Activated naive CD4-positive, alpha-beta T cell treated with anti-CD3 and anti-CD28 coated beads, Interleukin-2, amount 50 U/mL, for 72 hours (primary cell): ENCODE measurements around the gene MRC2. TPM values are rescaled to one million over a fixed set of nuclear protein-coding genes. Genes with fewer than 3 reads are reported as not detected.

Experiments
- ATAC-seq, 2 donors: fragments of 150-1000 bp; cut with Tn5 transposase; 2 replicates each; pipeline ENCODE4 v1.10.0; 2021; ENCODE audit warnings: mild to moderate bottlenecking in 2 of 2, moderate library complexity in 2 of 2
- DNase-seq, 2 donors: peaks; one replicate each; pipeline ENCODE4 v3.0.0; 2021 to 2022; ENCODE audit warnings: low spot score in 2 of 2
- H3K27ac Mint-ChIP-seq, 2 donors: one replicate each; pipeline ENCODE4 v1.8.0; 2022; ENCODE audit warnings: mild to moderate bottlenecking in 2 of 2, mixed read lengths in 2 of 2
- H3K36me3 Mint-ChIP-seq, 2 donors: one replicate each; pipeline ENCODE4 v1.8.0; 2022; ENCODE audit warnings: mixed read lengths in 2 of 2
- H3K9me3 Mint-ChIP-seq, 2 donors: one replicate each; pipeline ENCODE4 v1.8.0; 2022; ENCODE audit warnings: mixed read lengths in 2 of 2
- total RNA-seq, 2 donors: library from RNA; stranded (reverse); gene quantifications; one replicate each; pipeline ENCODE4 v1.2.3, GENCODE V29; 2022

MRC2 gene
- total RNA-seq, 2 donors from 2014 or later, result 8.1 to 12.4 TPM

DNA sequence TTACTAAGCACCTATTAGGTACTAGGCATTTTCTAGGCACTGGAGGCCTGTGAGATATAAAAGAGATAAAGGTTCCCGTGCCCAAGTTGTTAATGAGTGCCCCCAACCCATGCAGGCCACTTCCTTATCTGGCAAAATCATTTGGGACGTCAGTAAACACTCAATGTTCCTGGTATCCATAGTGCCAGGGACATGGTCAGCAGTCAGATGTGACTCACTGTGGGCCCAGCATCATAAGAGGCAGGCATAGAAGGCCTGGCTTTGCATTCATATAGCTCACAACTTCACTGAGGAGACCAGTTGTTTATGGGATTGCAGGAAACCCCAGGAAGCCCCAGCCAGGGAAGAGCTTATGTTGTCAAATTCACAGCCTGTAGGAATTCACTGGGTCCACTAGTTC, 81.1 kb downstream of the MRC2 start:
- Mint-ChIP-seq H3K27ac (no peak overlapping the region), H3K9me3 (no peaks in the 10 kb centered on the region), H3K36me3 (no peaks in the 10 kb centered on the region)
- no peak for ATAC-seq
- DNase-seq, result no peak

DNA sequence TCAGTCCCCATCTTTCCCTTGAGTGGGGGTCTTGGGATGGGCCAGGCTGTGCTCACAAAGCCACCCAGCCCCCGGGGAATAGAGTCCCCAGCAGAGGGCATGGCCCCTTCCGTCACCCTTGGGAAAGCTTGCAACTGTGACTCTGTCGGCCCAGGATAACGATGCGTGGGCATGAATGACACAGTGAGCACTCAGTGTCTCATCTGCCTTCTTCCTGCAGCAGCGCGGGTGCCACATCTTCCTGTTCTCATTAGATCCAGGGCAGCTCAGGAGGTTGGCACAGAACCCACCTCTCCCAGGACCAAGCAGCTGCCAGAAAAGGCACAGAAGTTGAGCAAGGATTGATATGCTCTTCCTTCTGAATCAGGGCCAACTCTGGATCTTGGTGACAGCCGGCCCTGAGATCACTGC, 84.7 kb downstream of the MRC2 start:
- Mint-ChIP-seq H3K9me3 (no peaks in the 10 kb centered on the region), H3K27ac (no peak overlapping the region), H3K36me3 (no peaks in the 10 kb centered on the region)
- DNase-seq (peak in 1 of 2 donors; percentile 28), ATAC-seq (no peak)

DNA sequence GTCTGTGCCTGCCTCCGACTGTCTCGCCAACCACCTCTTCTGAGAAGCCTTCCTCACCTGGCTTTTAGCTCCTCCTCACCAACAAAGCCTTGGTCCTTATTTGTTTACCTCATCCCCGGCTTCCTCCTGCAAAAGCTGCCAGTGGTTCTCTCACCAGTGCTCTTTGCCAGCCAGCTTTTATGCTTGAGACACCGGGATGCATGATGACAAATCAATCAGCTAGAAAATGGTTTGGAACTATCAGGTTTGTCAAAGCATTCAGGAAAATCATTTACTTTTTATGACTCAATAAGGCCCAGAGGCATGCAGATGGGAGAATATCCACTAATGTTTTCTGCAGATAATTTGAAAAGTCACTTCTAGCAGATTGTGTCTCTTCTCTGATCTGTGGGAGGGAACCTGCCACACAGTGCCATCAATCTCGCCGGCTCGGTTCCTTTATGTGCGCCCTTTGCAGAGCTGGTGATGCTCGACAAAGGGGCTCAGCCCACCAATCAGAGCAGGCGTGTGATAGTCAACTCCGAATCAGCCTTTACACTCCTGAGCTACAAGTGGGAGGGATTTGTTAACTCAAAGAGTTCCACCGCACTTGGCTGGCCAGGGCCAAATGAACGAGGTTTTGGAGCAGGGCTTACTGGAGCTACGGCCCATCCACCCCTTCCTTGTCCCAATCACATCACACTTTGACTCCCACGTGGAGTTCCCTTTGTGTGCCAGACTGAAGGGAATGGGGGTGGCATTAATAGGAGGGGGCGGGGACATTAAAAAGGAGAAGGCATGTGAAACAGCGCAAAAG, 85.8 kb downstream of the MRC2 start:
- peak in 1 of 2 donors; percentile 16 for DNase-seq

DNA sequence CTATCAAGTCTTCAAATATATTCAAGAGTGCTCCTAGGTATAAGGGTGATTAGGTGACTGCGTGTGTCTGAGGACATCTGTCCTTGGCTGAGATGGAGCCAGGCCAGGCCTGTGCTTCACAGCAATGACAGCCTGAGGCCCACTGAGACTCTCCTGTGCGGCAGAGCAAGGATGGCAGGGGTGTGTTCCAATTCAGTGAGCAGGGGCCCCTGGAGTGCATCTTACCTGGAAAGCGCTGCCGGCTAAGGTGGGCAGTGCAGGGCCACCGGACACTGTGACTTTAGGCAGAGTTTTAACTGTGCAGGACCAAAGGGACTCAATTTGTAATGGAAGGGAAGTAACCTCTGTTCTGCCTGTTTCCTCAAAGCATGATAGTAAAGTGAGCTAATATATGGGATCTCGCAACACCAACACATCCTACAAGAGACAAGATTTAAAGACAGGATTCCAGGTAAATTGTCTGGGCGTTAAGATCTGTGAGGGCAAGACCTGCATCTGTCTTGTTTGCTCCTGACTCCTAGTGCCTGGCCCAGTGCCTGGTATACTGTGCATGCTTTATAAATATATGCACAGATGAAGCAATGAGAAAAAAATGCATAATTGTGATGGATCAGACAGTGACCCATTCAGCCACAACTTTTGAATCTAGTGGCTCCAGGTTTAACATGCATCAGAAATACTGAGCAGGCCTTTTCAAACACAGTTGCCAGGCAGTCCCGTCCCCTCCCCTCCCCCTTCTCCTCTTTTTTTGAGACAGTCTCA, 86.7 kb downstream of the MRC2 start:
- Mint-ChIP-seq H3K36me3 (no peaks in the 10 kb centered on the region), H3K27ac (no peak overlapping the region), H3K9me3 (no peaks in the 10 kb centered on the region)
- DNase-seq (peak in 1 of 2 donors; percentile 39), ATAC-seq (no peak)

More for the DNA sequence above, 85.8 kb downstream of the MRC2 start:
- Mint-ChIP-seq H3K27ac (no peak overlapping the region), H3K36me3 (no peaks in the 10 kb centered on the region), H3K9me3 (no peaks in the 10 kb centered on the region)
- ATAC-seq, result no peak

DNA sequence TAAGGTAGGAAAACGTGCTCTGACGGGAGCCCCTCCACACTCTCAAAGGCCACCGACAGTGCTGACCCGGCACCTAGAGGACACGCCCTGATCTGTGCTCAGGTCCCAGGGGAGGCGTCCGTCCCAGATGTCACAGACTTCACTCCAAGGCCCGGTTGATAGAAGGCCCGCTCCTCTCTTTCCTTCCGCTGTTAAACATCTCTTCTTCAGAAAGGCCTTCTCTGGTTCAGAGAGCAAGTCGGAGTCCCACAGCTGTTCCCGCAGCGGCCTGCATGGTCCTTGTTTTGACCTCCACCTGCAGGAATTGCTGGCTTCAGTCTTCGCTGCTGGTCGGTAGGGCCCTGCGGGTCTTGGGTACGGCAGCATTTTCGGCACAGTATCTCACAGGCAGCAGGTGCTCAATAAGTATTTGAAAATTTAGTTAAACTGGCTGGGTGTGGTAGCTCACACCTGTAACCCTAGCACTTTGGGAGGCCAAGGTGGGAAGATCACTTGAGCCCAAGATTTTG, 88.5 kb downstream of the MRC2 start:
- Mint-ChIP-seq H3K27ac (no peak overlapping the region), H3K9me3 (peaks cover 0 to 8% of the 10 kb centered on the region in 2 donors), H3K36me3 (peaks cover 7 to 10% of the 10 kb centered on the region in 2 donors)
- DNase-seq, result no peak
- ATAC-seq, result no peak

DNA sequence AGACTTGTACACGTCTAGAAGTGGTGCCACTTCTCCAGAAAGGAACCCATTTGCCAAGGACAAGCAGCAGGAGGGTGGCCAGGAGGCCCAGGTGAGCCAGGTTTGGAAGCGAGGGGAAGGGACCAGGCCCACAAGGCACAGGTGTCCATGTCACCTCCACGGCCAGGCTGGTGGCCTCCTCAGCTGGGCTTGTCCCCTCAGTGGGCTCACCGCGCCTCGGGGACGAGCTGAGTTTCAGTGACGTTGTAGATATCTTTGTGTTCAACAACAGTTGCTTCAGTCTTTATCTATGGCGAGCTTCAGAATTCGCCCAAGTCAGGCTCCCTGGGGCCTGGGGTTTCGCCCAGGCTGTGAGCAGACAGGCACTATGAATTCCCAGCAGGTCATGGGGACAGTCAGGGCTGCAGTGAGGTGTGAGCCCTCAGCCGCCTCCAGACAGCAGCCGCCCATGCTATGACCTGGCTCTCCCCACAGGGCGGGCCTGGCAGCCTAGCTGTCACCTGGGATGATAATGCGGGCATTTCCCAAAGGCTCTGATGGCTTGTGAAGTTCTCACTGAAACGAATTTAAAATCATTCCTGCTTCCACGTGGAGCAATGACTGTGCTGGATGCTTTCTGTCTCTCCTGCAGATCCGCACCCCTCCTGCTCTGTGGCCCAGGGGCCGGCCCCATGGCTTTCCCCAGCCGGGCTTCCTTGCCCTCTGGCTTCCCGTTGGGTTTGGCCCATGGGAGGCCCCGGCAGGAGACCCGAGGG, 89.5 kb downstream of the MRC2 start:
- ATAC-seq (no peak), DNase-seq (no peak)
- peaks cover 7 to 10% of the 10 kb centered on the region in 2 donors for H3K36me3 Mint-ChIP-seq
- no peak overlapping the region for H3K27ac Mint-ChIP-seq
- H3K9me3 Mint-ChIP-seq, result peaks cover 0 to 8% of the 10 kb centered on the region in 2 donors

DNA sequence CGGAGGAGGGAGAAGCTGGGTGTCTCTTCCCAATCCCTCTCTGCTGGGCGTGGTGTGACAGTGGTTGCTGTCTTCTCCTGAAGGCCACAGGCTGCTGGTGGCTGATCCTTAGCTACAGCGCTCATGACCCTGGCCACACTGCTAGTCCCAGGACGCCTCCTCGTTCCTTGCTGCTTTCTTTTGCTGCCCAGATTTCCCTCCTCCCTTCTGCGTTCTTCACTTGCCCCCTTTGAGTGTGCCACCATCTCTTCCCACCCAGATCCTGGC, 90.1 kb downstream of the MRC2 start:
- DNase-seq, result no peak
- Mint-ChIP-seq H3K36me3 (peaks cover 7 to 10% of the 10 kb centered on the region in 2 donors), H3K9me3 (peaks cover 0 to 8% of the 10 kb centered on the region in 2 donors), H3K27ac (no peak overlapping the region)
- ATAC-seq, result no peak

DNA sequence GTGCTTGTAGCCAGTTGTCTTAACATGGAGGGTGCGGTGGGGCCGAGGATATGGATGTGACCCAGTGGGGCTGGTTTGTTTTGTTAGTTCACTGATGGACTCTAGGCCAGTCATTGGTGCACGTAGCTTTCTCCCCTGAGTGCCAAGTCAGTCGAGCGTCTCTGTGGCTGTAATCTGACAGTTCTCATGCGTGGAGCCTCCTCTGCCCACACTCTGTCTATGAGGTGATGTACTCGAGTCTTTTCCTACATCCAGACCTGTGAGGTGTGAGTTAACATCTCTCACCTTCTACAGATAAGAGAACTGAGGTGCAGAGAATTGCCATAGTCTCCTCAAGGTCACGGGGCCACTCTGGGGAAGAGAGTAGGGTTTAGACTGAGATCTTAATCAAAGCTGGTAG, 90.4 kb downstream of the MRC2 start:
- Mint-ChIP-seq H3K27ac (no peak overlapping the region), H3K36me3 (peaks cover 7 to 10% of the 10 kb centered on the region in 2 donors), H3K9me3 (peaks cover 0 to 8% of the 10 kb centered on the region in 2 donors)
- DNase-seq (no peak), ATAC-seq (peak in 1 of 2 donors; percentile 16)

DNA sequence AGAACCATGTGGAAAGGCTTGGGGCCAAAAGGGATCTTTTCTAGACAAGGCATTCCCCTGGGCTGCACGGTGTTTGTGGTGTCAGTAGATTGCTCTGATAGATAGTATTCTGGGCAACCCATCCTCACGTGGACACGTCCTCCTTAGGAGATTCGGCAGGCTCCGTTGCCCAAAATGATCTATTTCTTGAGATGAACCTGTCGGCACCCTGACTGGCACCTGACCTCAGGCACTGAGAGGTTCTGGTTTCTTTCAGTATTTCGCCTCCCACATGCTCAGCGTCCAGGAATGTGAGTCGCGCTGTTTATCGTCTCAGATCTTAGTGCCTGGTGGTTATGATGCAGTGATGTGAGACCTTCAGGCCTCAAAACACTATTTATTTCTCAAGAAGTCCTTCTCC, 91.0 kb downstream of the MRC2 start:
- Mint-ChIP-seq H3K27ac (no peak overlapping the region), H3K9me3 (peaks cover 0 to 8% of the 10 kb centered on the region in 2 donors), H3K36me3 (peaks cover 7 to 10% of the 10 kb centered on the region in 2 donors)
- ATAC-seq, result peak; percentile 56 to 80
- no peak for DNase-seq

DNA sequence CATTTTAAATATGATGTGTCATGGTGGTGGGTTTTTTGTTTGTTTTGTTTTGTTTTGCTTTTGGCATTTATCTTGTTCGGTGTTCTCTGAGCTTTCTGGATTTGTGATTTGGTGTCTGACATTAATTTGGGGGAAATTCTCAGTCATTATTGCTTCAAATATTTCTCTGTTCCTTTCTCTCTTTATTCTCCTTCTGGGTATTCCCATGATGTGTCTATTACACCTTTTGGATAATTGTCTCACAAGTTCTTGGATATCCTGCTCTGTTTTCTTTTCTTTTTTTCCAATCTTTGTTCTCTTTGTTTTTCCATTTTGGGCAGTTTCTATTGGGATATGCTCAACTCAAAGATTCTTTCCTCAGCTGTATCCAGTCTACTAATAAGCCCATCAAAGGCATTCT, 92.1 kb downstream of the MRC2 start:
- no peak for DNase-seq
- Mint-ChIP-seq H3K36me3 (peaks cover 7 to 10% of the 10 kb centered on the region in 2 donors), H3K27ac (no peak overlapping the region), H3K9me3 (peaks cover 0 to 8% of the 10 kb centered on the region in 2 donors)
- no peak for ATAC-seq

DNA sequence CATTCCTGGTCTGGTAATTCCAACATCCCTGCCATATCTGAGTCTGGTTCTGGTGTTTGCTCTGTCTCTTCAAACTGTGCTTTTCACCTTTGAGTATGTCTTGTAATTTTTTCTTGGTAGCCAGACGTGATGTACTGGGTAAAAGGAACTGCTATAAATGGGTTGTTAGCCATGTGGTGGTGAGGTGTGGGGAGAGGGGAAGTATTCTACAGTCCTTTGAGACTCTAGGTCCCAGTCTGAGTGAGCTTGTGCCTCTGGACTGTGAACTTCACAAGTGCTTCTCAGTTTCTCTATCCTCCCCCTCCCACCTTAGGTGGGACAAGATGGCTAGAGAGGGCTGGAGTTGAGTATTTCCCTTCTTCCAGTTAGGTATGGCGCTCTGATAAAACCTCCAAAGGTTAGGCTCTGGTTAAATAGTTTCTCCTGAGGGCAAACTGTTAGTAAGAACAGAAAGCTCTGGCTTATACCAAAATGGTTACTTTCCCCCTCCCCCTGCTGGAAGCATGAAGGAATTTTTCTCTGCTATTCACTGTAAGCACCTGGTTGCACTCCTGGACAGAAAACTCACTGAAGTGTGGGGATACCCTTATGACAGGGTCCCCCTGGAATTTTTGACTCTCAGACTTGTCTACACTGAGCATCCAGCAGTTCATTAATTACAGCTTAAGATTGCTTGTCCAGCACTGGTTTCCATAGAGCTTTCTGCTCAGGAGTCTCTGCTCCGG, 92.8 kb downstream of the MRC2 start:
- peaks cover 7 to 10% of the 10 kb centered on the region in 2 donors for H3K36me3 Mint-ChIP-seq
- ATAC-seq, result no peak
- H3K27ac Mint-ChIP-seq, result no peak overlapping the region
- peaks cover 0 to 8% of the 10 kb centered on the region in 2 donors for H3K9me3 Mint-ChIP-seq
- no peak for DNase-seq

DNA sequence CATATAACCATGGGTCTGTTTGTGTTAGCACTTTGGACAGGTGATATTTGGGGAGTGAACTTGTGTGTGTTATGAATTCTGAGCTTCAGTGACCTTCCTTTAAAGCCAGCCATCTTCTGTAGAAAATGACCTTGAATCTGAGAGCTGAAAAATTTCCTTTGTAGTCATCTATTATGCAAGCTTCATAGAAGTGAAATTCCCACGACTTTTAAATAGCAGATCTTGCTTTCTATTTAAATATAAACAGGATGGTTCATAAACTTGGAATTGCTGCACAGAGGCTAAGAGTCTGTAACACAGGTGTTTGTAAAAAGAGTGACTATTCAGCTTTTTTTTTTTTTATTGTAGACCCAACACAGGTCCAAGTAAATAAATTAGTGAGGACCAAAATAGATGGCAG, 95.2 kb downstream of the MRC2 start:
- peaks cover 10 to 16% of the 10 kb centered on the region in 2 donors for H3K36me3 Mint-ChIP-seq
- H3K27ac Mint-ChIP-seq, result no peak overlapping the region
- DNase-seq (no peak), ATAC-seq (no peak)
- peaks cover 0 to 8% of the 10 kb centered on the region in 2 donors for H3K9me3 Mint-ChIP-seq

DNA sequence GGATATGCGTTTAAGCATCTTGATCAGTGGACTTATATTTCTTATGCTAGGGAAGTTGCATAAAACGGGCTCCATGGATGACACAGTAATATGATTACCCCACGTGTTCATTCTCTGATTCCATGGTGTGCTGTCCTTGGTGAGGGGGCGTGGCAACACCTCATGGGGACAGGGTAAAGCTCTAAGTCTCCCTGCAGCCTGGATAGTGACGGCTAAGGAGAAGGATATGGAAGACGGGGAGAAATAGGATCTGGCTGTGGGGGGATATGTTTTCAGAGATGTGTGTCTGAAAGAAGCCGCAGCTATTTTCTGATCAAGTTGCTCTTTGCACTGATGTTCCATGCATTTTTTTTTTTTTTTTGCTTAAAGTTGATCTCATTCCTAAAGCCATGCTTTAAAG, 96.4 kb downstream of the MRC2 start:
- no peak for ATAC-seq
- no peak overlapping the region for H3K27ac Mint-ChIP-seq
- peaks cover 0 to 8% of the 10 kb centered on the region in 2 donors for H3K9me3 Mint-ChIP-seq
- DNase-seq, result no peak
- H3K36me3 Mint-ChIP-seq, result peaks cover 10 to 17% of the 10 kb centered on the region in 2 donors

DNA sequence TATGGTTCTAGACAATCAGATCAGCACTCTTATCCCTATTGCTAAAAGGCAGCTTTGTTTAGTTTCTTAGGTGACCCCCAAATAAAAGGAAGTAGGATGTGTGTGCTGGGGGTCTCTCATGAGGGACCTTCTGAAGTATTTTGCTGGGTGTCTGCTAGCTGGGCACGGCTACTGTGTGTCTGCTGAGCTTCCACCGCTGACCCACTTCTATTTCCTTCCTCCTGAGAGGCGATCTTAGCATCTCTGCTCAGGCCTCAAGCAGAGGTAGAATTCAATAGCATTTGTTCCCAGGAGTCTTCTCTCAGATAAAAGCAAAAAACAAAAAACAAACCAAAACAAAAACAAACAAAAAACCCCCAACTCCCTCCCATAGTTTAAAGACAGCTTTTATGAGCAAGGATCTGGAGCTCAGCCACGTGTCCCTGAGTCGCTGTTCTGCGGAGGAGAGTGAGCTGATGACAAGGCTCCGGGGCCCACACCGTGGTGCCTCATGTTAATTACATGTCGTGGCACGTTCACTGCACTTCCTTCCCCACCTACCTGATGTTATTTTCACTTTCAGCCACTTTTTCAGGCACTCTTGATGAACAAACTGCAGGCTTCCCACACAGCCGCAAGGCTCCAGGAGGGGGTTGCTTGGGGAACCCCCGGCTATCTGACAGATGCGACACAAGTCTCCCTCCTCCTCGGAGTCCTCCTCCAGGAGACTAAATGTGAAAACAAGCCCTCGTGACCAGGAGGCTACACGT, 97.1 kb downstream of the MRC2 start:
- ATAC-seq (peak; percentile 97 to 99), DNase-seq (peak; percentile 61 to 90)
- H3K36me3 Mint-ChIP-seq, result peaks cover 7 to 15% of the 10 kb centered on the region in 2 donors
- peak overlapping the region in 1 of 2 donors; percentile 1 for H3K27ac Mint-ChIP-seq
- peaks cover 0 to 6% of the 10 kb centered on the region in 2 donors for H3K9me3 Mint-ChIP-seq

DNA sequence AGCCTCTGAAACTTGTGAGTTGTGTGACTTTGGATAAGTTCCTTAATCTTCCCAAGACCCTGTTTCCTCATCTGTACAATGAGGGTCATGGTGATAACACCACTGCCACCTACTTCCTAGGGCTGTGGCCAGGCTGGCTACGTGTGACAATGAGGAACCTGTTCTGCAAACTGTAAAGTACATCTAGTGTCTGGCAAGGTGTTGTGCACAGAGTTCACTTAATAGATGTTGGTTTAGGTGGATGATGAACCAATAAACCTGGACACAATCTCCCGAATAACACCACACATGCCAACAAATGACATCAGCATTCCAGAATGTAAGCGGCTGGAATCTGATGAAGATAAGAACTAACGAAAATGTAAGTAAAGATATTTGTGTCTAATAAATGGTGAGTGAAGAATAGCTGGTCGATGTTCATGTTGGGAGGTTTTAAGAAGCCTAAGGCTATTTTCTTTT, 98.3 kb downstream of the MRC2 start:
- ATAC-seq (no peak), DNase-seq (no peak)
- Mint-ChIP-seq H3K27ac (no peak overlapping the region), H3K36me3 (peaks cover 0 to 10% of the 10 kb centered on the region in 2 donors), H3K9me3 (no peaks in the 10 kb centered on the region)
